CD4-positive, alpha-beta T cell treated with Interleukin-1 beta for 1 hour (primary cell): ENCODE measurements around the gene COMP.
A peak's percentile ranks its signal among the peaks of the same experiment; 100 is the strongest.

Experiments used
- DNase-seq, 2 donors: peaks; one replicate each; pipeline ENCODE4 v3.0.0-alpha.2; 2020 to 2022

Gene COMP

DNA sequence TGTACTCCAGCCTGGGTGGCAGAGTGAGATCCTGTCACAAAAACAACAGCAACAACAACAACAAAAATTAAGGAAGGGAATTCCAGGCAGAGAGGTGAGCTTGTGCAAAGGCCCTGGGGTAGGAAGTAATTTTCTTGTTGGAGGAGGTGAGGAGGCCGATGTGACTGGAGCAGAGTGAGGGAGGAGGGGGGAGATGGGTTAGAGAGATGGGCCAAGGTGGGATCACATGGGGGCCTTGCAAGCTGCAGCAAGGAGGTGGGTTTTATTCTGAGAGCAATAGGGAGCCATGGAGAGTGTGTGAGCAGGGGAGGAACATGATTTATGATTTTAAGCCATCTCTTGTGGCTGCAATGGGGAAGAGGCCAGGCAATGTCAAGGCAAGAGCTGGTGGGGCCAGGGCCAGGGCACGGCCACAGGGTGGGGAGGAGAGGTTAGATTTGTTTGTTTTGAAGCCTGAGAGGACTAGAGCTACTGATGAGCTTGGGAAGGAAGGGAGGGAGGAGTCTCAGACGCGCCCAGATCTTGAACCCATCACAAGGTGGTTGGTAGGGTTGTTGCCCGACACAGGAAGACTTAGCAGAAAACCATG, 12.5 kb upstream of the COMP start:
- DNase-seq: no peak

DNA sequence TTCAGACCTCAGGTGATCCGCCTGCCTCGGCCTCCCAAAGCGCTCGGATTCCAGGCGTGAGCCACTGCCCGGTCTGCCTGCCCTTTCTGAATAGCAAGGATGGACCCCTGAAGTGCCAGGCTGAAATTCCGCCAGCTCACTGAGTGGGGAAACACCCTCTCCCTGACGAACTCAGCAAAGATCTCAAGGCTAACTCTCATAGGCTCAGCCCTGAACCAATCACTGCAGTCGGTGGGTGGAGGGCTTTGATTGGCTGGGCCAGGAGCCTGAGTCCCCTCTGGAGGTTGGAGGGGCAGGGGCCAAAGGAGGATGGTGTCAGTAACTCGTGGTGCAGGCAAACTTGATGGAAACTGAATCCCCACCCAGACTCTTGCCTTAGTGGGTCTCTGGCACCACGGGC, 11.2 kb upstream of the COMP start:
- no peak for DNase-seq

DNA sequence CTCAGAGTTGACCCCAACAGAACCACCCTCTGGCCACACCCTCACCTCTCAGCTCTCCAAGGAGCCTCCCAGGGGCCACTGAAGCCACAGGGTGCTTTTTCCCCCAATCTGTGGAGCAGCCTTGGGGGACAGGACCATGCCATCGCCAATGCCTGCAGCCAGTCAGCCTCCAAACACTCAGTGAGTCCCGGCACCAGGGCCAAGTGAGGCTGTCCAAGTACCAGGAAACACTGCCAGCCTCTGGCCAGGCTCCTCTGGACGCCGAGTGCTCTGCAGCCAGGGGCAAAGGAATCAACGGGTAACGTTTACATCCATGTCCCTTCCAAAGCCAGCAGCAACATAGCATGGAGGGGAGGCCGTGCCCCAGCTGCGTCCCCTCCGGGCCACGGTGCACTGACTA, 9.5 kb upstream of the COMP start:
- no peak for DNase-seq

- DNase-seq: no peak
These were observed 9.0 kb upstream of the COMP start for GRCh38 chr19:18800079-18800478.

DNA sequence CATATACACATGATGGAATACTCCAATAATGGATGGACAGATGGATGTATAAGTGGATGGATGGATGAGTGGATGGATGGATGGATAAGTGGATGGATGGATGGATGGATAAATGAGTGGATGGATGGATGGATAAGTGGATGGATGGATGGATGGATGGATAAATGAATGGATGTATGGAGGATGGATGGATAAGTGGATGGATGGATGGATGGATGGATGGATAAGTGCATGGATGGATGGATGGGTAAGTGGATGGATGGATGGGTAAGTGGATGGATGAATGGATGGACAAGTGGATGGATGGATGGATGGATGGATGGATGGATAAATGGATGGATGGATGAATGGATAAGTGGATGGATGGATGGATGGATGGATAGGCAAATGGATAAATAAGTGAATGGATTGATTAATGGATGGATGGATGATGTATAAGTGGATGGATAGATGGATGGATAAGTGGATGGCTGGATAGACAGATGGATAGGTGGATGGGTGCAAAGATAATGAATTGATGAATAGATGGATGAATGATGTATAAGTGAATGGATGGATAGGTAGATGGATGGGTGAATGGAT, 8.4 kb upstream of the COMP start:
- DNase-seq: no peak

DNA sequence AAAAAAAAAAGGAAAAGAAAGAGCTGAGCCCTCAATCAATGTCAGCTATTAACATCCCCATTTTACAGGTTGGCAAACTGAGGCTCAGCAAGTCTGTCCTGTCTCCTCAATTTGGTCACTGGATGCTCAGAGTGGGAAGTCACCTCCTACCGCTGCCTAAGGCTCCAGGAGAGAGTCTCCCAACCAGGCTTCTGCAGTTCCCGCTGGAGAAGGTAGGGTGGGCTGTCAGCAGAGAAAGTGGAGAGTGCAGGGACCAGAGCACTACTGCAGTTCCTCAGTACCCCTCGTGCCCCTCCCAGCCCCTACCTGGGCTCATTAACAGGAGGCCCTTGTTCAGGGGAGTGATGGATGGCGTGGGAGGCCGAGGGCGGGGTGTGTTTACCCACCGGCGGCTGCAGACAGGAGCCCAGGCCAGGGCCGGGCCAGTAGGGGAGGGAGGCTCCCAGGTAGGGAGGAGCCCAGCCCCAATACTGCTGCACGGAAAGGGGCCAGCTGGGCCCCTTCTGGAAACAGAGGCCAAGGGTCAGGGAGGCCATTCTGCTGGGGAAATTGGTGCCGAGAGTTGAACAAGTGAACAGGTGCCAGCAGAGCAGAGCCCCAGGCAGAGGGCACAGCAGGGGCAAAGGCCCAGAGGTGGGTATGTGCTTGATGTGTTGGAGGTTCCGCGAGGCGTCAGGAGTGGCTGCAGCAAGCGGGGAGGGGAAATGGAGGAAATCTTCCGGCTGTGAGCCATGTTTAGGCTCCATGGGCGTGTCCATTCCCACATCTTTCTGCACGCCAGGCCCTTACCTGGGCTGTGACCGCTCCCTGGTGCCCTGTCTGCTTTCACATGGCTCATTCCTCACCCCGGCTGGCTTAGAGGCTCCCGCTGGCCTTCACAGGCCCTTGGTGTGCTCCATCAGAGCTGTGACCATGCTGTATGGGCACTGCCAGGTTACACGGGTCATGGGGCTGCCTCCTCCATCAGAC, 7.6 kb upstream of the COMP start:
- no peak for DNase-seq

DNA sequence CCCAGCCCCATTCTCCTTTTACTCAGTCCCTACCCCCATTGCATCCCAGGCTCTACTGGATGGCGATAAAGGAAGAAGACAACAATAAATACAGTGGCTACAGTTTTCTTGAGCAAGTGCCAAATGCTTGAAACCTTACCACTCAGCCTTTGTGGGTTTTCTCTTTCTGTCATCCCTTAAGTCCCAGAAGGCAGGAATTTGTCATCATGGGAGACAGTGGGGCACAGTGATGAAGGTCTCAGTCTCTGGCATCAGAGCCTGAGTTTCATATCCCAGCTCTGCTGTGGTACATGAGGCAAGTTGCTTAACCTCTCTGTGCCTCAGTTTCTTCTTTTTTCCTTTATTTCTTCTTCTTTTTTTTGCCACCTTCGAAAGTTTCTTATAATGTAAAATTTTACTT, 5.1 kb upstream of the COMP start:
- DNase-seq: no peak

GRCh38 chr19:18795540-18795939, 4.4 kb upstream of the COMP start:
- no peak for DNase-seq

DNA sequence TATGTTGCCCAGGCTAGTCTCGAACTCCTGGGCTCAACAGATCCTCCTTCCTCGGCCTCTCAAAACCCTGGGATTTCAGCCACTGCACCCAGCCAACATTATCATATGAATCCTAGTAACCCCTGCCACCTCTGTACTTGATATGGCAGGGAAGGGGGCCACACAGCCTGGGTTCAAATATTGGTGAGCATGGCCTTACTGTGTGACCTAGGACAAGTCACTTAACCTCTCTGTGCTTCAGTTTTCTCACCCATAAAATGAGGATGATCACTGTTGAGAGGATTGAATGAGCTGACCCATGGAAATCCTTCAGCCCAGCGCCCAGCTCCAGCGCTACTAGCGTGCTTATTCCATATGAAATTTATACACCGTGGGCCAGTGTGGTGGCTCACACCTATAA, 3.6 kb upstream of the COMP start:
- no peak for DNase-seq

- no peak for DNase-seq
These were observed 2.9 kb upstream of the COMP start for GRCh38 chr19:18794029-18794313.

DNA sequence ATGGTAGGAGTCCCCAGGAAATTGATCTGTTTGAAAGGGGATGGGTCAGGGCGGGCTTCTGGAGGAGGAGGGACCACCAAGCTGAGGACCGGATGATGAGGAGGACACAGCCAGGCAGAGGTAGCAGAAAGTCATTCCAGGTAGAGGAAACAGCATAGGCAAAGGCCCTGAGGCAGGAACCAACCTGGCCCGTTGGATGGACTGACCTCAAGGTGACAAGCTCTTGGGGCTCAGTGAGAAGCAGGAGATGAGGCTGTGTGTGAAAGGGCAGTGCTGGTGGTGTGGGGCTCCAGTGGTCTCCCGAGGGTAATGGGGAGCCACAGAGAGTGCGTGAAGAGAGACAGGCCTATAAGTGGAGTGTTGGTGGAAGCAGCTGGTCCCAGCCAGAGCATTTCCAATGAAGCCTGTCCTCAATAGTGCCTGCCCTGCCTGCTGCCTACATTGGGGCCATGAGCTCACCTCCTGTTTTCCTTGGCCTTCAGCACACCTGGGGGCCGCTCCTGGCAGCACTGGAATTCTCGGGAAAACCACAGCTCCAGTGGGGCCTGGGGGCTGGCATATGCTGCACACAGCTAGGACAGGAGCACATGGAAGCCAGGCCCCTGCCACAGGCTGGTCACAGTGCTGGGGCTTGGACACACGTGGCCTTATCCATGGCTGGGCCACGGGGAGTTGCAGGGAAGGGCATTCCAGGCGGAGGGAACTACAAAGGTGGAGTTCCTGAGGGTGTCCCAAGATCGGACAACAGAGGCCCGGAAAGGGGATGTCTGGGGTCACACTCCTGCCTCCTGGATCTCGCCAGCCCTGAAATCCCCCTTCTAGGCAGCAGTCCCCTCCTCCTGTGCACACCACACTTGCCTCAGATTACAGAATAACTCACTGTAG, 2.3 kb upstream of the COMP start:
- DNase-seq: no peak

DNA sequence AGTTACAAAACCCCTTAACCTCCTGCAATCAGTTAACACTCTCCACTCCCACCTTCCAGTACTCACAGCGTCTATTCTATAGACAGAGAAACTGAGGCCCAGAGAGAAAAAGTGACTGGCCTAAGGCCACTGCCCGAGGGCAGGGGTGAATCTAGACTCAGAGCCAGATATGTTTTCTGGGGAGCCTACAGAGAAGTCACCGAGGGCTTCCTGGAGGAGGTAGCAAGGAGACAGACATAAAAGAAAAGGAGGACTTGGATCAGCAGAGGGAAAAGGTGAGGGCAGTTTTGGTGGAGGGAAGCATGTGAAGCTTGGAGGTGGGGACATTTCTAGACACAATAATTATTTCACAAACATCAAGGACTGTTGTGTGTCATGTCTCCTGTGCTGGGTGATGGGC, 1.6 kb upstream of the COMP start:
- no peak for DNase-seq

DNA sequence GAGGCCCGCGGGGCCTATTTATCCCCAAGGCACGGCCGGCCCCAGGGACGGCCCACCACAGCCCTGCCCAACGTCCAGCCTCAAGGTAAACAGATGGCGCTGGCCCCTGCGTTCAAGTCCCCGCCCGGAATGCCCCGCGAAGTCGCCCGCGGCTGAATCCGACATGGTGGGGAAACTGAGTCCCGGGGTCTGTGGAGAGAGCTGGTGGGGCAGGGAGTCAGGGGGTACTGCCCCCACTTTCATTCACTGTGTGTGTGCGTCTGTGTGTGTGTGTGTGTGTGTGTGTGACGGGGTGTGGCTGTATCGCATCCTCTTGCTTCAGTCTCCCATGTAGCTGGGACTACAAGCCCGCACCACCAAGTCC, 192 bp upstream of the COMP start:
- DNase-seq: no peak

DNA sequence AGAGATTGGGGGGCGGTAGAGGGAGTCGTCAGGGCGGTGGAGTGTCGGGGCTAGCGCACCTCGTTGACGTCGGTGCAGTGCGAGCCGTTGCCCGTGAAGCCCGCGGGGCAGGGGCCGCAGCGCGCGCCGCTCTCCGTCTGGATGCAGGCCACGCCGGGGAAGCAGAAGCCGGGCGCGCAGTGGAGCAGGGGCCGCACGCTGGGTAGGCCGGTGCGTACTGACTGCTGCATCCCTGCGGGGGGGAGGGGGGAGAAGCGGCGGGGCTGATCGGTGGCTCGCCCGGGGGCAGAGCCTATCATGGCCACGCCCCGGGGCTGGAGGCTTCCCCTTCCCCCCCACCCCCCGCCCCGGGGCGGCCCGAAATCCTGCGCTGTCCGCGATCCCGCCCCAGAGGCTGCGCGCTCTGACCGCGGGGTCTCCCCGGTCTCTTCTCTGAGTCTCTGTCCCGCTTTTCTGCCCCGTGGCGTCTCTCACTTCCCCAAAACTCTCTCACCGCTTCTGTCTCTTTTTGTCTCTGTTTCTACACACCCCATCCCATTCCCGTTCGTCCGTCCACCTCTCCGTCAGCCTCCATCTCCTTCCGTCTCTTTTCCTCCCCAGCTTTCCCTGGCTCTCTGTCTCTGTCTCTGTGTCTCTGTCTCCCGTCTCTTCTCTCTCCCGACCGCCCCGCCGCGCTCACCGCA, 1.1 kb downstream of the COMP start:
- DNase-seq: peak; percentile 36 to 52

DNA sequence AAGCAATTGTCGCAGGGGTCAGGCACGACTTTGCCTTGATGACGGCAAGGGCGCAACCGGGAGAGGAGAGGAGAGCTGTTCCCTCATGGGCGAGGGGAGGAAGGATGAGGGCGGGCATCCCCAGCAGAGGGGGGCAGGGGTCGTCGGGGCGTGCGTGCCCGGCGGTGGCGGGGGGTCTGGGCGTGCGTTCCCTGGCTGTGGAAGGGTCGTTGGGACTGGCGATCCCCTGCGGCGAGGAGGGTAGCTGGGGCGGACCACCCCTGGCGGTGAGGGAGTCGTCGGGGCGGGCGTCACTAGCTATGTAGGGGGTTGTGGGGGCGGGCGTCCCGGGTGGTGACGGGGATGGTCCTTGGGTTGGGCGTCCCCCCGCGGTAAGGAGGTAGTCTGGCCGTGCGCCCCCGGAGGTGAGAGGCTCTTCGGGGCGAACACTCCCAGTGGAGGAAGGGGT, 1.7 kb downstream of the COMP start:
- DNase-seq: no peak

DNA sequence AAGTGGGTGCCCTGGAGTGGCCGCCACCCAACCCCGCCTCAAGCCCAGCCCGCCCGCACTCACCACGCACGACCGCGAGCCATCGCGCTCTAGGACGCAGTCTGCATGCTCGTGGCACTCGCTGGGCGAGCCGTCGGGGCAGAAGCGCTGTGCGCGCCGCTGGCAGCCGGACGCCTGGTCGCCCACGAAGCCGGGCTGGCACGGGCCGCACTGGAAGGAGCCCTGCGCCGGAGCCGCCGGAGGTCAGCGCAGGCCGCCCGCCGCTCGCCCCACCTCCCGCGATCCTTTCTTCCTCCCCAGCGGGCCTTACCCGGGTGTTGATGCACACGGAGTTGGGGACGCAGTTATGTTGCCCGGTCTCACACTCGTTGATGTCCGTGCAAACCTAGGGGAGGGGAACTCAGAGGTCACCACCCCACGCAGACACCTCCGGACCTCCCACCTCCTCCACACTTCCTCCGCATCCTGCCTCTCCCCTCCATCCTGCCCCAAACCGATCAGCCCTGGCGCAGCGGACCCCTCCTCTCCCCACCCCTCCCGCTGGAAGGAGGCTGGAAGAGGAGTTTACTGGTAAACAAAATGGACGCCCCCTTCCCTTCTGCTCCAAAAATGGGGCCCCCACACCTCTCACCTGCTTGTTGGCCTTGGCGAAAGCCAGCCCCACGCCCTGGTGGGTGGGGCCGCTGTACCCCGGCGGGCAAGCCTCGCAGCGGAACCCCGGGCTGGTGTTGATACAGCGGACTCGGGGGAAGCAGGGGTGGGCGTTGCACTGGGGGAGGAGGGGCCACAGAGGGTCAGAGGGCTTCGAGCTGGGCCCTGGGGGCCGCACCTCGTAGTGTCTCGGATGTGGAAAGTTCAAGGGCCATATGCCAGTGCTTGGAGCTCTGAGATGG, 2.3 kb downstream of the COMP start:
- no peak for DNase-seq

GRCh38 chr19:18785179-18786124, 5.7 kb downstream of the COMP start:
- DNase-seq: peak; percentile 67 to 74

DNA sequence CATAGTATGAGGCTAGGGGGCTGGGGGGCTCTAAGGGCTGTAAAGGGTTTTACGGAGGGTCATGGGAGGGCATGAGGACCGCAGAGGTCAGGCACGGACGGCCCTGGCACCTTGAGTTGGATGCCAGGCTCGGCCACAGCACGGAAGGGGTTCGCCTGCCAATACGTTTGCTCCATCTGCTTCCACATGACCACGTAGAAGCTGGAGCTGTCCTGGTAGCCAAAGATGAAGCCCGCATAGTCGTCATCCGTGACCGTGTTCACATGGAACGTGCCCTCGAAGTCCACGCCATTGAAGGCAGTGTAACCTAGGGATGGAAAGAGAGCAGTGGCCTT, 6.4 kb downstream of the COMP start:
- no peak for DNase-seq

DNA sequence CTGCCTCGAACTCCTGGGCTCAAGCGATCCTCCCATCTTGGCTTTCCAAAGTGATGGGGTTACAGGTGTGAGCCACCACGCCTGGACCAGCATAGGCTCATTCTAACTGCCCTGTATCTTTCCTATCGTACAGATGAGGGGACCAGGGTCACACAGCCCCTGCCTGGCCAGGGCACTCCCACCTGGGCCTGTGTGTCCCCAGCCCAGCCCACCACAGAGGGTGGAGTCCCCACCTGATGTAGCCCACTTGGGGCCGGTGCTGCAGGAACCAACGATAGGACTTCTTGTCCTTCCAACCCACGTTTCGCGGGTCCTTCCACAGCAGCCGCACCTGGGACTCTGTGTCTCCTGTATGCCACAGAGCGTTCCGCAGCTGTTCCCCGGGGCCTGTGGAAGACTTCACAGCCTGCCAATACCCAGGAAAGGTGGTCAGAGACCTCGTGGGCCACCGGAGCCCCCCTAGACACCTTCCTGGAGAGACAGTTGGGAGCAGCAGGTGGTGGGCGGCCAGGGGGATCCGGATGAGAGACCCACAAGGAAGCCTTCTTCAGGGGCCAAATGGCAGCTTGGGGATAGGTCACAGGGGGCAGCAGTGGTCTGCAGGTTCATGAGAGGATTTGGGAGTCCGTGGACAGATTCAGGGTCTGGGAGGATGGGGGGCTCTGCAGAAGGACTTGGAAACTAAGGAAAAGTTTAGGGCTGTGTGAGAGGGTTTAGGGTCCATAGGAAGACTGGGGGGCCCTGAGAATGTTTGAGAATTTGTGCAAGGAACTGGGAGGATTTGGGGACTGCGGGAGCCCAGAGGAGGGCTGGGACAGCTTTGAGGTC, 6.9 kb downstream of the COMP start:
- no peak for DNase-seq
